Transverse colon (tissue), 4 donors: ENCODE data around the gene OR4F6. TPM values are rescaled to one million over a fixed set of nuclear protein-coding genes. Genes with fewer than 3 reads are reported as not detected.

Experiments
- DNase-seq: peaks from one replicate; pipeline ENCODE4 v3.0.0-alpha.2; 2019
- H3K27ac ChIP-seq, 4 donors: fragments of 200-600 bp; sonication (generic); 2 replicates each; pipeline ENCODE4 v1.5.1; 2016 to 2018; ENCODE audit warnings: inconsistent platforms in 4 of 4
- H3K27me3 ChIP-seq: fragments of 200-600 bp; sonication (generic); 2 replicates; pipeline ENCODE4 v1.5.1; 2017; ENCODE audit warnings: inconsistent platforms
- H3K36me3 ChIP-seq, 4 donors: fragments of 200-600 bp; sonication (generic); 2 replicates each; pipeline ENCODE4 v1.5.1; 2017 to 2019; ENCODE audit warnings: inconsistent platforms in 4 of 4
- H3K4me1 ChIP-seq, 4 donors: fragments of 200-600 bp; sonication (generic); 2 replicates each; pipeline ENCODE4 v1.5.1; 2017 to 2020; ENCODE audit warnings: inconsistent platforms in 4 of 4
- H3K4me3 ChIP-seq, 4 donors: fragments of 200-600 bp; sonication (generic); 1 replicate in 1 of 4; 2 replicates in 3 of 4; pipeline versions ENCODE4 v1.5.1 to v1.6.1; 2017 to 2019; ENCODE audit warnings: inconsistent platforms in 4 of 4
- H3K9me3 ChIP-seq, 2 donors: fragments of 200-600 bp; sonication (generic); 2 replicates each; pipeline ENCODE4 v1.5.1; 2017 to 2019; ENCODE audit warnings: inconsistent platforms in 2 of 2
- EP300 ChIP-seq: sonication (generic); formaldehyde crosslinking; IDR thresholded peaks from one replicate; pipeline ENCODE4 v1.6.1; 2017; ENCODE audit warnings: antibody characterized with exemption, low read depth
- POLR2A ChIP-seq: fragments of 450-650 bp; IDR thresholded peaks from one replicate; pipeline ENCODE4 v1.6.1; 2016; ENCODE audit warnings: antibody characterized with exemption, mild to moderate bottlenecking, moderate library complexity
- POLR2AphosphoS5 ChIP-seq, 3 donors: sonication (generic); formaldehyde crosslinking; IDR thresholded peaks; one replicate each; pipeline ENCODE4 v1.6.1; 2016; ENCODE audit warnings: antibody characterized with exemption in 3 of 3
- WGBS, 2 donors: methylation state at CpG; one replicate each; pipeline ENCODE4 v1.1.5; 2018; ENCODE audit warnings: low coverage in 1 of 2; 5-methylcytosine and 5-hydroxymethylcytosine counted together
- in situ Hi-C, 4 donors: fragments of 200-750 bp; cut with MboI; loops; one replicate each; pipeline versions ENCODE4 v1.15.0 to v1.15.1; 2017; ENCODE audit warnings: low sequenced_read_pairs in 3 of 4, low pct_ligation_motif_present in 1 of 4, low pct_unique_long_range_greater_than_20kb in 1 of 4
- intact Hi-C: fragments of 100-400 bp; cut with DNase I; formaldehyde crosslinking; loops from one replicate; pipeline ENCODE4 v1.15.1; 2023; ENCODE audit warnings: low total_unique reads
- total RNA-seq, 4 donors: library from RNA; depleted of rRNA; stranded (reverse); fragments of >200 nt; gene quantifications; one replicate each; pipeline ENCODE4 v1.1.0, GENCODE V29; 2016
- TF ChIP-seq, protein P1 (sequence below), 5 experiments: fragments of 200-600 bp in 3 of 5; fragments of 450-650 bp in 2 of 5; sonication (generic) in 3 of 5; IDR thresholded peaks; 1 replicate in 2 of 5; 2 replicates in 3 of 5; pipeline ENCODE4 v1.5.1; 2016 to 2017; ENCODE audit warnings: antibody characterized with exemption in 5 of 5, inconsistent platforms in 3 of 5, mild to moderate bottlenecking in 2 of 5, moderate library complexity in 1 of 5

The OR4F6 gene
- total RNA-seq, 4 donors from 2014 or later, result not detected

DNA sequence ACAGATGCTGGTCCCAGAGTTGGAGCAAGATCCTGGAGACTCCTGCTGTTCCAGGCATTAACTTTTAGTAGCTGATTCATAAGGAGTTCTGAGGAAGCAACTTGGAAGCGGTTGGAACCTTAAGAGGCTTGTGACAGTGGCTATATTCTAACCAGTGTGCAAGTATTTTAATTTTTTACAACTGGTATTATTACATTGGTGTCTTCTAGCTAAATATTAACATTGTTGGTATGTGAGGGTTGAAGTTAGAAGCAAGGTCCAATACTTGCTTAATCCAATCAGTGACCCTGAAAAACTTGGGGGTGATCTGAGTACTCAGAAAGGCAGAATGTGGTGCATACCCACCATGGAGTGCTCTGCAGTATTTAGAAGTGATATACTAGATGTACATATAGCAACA, 7.1 kb downstream of the OR4F6 start:
- TF ChIP-seq POLR2A, result no peak
- TF ChIP-seq POLR2AphosphoS5 (IDR thresholded peaks at IDR 0.05), result no peak
- TF ChIP-seq EP300, result no peak
- TF ChIP-seq, protein P1, sequence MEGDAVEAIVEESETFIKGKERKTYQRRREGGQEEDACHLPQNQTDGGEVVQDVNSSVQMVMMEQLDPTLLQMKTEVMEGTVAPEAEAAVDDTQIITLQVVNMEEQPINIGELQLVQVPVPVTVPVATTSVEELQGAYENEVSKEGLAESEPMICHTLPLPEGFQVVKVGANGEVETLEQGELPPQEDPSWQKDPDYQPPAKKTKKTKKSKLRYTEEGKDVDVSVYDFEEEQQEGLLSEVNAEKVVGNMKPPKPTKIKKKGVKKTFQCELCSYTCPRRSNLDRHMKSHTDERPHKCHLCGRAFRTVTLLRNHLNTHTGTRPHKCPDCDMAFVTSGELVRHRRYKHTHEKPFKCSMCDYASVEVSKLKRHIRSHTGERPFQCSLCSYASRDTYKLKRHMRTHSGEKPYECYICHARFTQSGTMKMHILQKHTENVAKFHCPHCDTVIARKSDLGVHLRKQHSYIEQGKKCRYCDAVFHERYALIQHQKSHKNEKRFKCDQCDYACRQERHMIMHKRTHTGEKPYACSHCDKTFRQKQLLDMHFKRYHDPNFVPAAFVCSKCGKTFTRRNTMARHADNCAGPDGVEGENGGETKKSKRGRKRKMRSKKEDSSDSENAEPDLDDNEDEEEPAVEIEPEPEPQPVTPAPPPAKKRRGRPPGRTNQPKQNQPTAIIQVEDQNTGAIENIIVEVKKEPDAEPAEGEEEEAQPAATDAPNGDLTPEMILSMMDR (IDR thresholded peaks at IDR 0.05), result no peak
- intact Hi-C loops (no loop called here), in situ Hi-C loops (no loop called here)
- Histone ChIP-seq H3K27me3 (peaks cover 18% of the 10 kb centered on the region), H3K4me1 (no peaks in the 10 kb centered on the region), H3K36me3 (no peaks in the 10 kb centered on the region), H3K27ac (no peak overlapping the region), H3K4me3 (no peak overlapping the region), H3K9me3 (no peaks in the 10 kb centered on the region)
- DNase-seq, result no peak
- 67 to 90% methylated on average over 1 of the region's 1 CpG for WGBS, 2 donors

DNA sequence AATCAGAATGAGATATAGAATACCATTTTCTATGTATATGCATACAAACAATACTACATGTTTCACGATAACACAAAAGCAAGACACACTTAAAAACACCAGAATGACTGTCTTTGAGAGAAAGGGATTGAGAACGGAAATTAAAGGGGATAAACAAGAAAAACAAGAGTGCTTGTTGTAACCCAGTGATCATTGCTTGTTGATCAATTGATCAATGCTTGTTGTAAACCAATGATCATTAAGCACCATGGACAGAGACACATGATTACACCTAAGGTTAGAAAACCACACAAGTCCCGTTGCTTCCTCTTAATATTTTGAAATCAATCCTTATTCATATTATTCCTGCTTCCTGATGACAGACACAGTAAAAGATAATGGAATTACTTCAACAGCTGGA, 7.6 kb downstream of the OR4F6 start:
- 52 to 55% methylated on average over 3 of the region's 3 CpGs for WGBS, 2 donors
- TF ChIP-seq EP300 (no peak), POLR2A (no peak), POLR2AphosphoS5 (IDR thresholded peaks at IDR 0.05) (no peak)
- TF ChIP-seq, protein P1 (IDR thresholded peaks at IDR 0.05), result no peak
- H3K9me3 ChIP-seq, result no peaks in the 10 kb centered on the region
- DNase-seq, result no peak
- no peaks in the 10 kb centered on the region for H3K4me1 ChIP-seq
- H3K27ac ChIP-seq, result no peak overlapping the region
- H3K27me3 ChIP-seq, result peaks cover 18% of the 10 kb centered on the region
- in situ Hi-C loops (no loop called here), intact Hi-C loops (no loop called here)
- no peaks in the 10 kb centered on the region for H3K36me3 ChIP-seq
- H3K4me3 ChIP-seq, result no peak overlapping the region

DNA sequence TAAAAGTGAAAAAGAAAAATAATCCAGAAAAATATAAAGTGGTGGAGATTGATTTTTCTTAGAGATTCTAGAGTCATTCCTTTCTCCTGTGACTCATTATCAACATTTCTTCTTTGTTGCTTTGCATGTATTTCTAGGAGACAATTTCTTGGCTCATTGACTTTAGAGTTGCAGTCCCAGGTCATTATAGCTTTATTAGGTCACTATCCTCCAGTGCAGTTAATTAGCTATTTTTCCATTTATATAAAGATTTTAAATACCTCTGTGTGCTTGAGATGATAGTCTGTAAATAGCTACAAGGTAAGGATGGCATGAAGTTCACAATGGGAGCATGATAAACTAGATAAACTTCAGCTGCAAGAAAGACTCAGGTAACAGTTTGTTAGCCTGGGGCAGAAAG, 8.6 kb downstream of the OR4F6 start, which contains the start of gene OR4F15:
Gene OR4F15, plus strand, starts transcription at position 301 of the 400 bp plus-strand sequence. CDS start 5,985 bp downstream, outside the sequence.
- Histone ChIP-seq H3K4me1 (no peaks in the 10 kb centered on the region), H3K9me3 (no peaks in the 10 kb centered on the region), H3K27ac (no peak within 1 kb of the TSS), H3K4me3 (no peak within 1 kb of the TSS), H3K36me3 (no peaks in the 10 kb centered on the region), H3K27me3 (peaks cover 14% of the 10 kb centered on the region)
- in situ Hi-C loops, result no loop called here
- no peak for DNase-seq
- TF ChIP-seq, protein P1 (IDR thresholded peaks at IDR 0.05), result no peak
- TF ChIP-seq POLR2A (no peak), POLR2AphosphoS5 (IDR thresholded peaks at IDR 0.05) (no peak)
- intact Hi-C loops, result no loop called here

GRCh38 chr15:101813803-101814534, 10.7 kb downstream of the OR4F6 start:
- intact Hi-C loops (no loop called here), in situ Hi-C loops (no loop called here)
- Histone ChIP-seq H3K36me3 (no peaks in the 10 kb centered on the region), H3K27ac (no peak overlapping the region), H3K4me3 (no peak overlapping the region), H3K27me3 (peaks cover 4% of the 10 kb centered on the region), H3K9me3 (no peaks in the 10 kb centered on the region), H3K4me1 (no peaks in the 10 kb centered on the region)
- DNase-seq, result no peak
- no peak for TF ChIP-seq POLR2A
- TF ChIP-seq POLR2AphosphoS5 (IDR thresholded peaks at IDR 0.05), result no peak
- WGBS, 2 donors, result 59 to 92% methylated on average over 3 of the region's 3 CpGs

DNA sequence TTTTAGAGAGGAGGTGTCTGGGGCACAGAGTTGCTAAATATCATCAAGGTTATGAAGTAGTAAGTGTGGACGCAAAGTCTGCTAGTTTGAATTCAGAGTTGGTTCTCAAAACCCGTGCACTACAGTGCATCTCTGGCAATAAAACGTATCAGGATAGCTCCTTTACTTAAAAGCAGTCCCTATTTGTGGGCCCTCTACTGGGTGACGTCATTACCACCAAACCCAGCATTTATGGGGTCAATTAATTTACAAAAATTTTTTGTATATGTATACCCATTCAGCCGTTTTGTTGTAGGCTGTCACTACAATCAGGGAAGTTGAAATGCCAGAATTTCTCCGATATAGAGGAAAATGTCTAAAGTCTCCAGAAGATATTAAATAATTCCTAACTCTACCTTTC, 17.5 kb downstream of the OR4F6 start:
- Histone ChIP-seq H3K27ac (no peak overlapping the region), H3K36me3 (no peaks in the 10 kb centered on the region), H3K4me3 (no peak overlapping the region), H3K27me3 (no peaks in the 10 kb centered on the region), H3K9me3 (no peaks in the 10 kb centered on the region), H3K4me1 (no peaks in the 10 kb centered on the region)
- in situ Hi-C loops (no loop called here), intact Hi-C loops (no loop called here)
- TF ChIP-seq POLR2AphosphoS5 (IDR thresholded peaks at IDR 0.05), result no peak
- no peak for TF ChIP-seq EP300
- TF ChIP-seq, protein P1 (IDR thresholded peaks at IDR 0.05), result no peak
- no peak for TF ChIP-seq POLR2A
- 71 to 73% methylated on average over 5 to 6 of the region's 6 CpGs for WGBS, 2 donors
- DNase-seq, result no peak
